Measurements from ENCODE around the gene SLFNL1.

The SLFNL1 gene

DNA sequence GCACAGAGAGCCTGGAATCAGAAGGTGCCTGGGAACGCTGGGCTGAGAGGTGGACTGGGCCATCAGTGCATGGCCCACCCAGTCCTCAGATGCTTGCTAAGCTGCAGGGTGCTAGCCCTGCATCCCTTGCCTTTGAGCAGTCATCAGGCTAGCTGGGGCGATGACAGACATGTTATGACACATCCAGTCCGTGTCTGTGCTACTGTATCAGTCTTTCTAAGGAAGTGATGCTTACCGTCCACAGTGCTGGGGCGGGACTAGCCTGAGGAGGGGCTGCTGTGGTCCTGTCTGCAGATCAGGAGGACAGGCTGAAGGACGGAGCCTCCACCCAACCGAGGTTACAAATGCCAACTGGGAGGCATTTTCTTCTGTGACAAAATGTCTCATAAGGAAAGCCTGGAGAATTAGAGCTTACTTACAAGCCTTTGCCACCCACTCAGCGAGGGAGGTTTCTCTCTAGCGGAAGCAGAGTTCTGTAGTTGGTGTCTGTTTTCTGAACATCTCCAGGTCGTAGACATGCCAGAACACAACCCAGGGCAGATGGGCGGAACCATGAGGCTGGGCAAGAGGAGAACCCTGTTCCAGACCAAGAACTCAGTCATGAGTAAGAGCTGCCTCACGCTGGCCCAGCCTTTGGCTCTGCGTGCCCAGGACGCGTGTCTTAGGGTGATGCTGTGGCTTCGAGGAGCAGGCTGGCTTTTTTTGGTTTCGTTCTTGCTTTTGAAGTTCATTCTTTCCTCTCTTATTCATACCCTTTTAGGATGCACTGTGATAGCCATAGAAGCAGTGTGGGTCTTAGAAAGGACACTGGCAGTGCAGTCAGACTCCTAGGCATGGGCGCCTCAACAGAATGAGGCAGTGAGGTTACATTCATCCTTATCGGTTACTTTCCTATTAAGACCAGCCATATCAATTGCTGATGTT is 14.3 kb downstream of the SLFNL1 start:
- TF ChIP-seq, protein P1, sequence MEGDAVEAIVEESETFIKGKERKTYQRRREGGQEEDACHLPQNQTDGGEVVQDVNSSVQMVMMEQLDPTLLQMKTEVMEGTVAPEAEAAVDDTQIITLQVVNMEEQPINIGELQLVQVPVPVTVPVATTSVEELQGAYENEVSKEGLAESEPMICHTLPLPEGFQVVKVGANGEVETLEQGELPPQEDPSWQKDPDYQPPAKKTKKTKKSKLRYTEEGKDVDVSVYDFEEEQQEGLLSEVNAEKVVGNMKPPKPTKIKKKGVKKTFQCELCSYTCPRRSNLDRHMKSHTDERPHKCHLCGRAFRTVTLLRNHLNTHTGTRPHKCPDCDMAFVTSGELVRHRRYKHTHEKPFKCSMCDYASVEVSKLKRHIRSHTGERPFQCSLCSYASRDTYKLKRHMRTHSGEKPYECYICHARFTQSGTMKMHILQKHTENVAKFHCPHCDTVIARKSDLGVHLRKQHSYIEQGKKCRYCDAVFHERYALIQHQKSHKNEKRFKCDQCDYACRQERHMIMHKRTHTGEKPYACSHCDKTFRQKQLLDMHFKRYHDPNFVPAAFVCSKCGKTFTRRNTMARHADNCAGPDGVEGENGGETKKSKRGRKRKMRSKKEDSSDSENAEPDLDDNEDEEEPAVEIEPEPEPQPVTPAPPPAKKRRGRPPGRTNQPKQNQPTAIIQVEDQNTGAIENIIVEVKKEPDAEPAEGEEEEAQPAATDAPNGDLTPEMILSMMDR (conservative IDR thresholded peaks at IDR 0.05; ENCODE audit: low read depth, low read length): no peak
- no peak overlapping the region for H3K4me3 ChIP-seq (ENCODE audit: low read depth, low read length)
- DNase-seq (ENCODE audit: low read depth): no peak

DNA sequence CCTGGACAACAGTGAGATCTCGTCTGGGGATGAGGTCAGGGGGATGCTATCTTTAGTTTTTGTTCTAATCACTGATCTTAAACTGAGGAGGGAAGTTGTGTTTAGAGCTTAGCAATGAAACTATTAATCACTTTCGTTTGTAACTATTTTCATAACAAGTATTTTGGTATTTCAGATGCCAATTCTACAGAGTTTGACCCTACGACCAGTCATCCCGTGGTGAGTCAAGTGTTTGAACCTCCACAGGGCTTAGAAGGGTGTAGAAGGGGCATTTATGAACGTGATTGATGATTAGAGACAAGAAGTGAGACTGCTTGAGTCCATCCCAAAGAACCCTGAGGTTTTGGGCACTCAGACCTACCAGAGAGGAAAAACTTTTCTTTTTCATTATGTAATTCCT is 15.6 kb downstream of the SLFNL1 start:
- DNase-seq (ENCODE audit: low read depth): no peak
- H3K4me3 ChIP-seq (ENCODE audit: low read depth, low read length): no peak overlapping the region
- TF ChIP-seq, protein P1 (conservative IDR thresholded peaks at IDR 0.05; ENCODE audit: low read depth, low read length): no peak

DNA sequence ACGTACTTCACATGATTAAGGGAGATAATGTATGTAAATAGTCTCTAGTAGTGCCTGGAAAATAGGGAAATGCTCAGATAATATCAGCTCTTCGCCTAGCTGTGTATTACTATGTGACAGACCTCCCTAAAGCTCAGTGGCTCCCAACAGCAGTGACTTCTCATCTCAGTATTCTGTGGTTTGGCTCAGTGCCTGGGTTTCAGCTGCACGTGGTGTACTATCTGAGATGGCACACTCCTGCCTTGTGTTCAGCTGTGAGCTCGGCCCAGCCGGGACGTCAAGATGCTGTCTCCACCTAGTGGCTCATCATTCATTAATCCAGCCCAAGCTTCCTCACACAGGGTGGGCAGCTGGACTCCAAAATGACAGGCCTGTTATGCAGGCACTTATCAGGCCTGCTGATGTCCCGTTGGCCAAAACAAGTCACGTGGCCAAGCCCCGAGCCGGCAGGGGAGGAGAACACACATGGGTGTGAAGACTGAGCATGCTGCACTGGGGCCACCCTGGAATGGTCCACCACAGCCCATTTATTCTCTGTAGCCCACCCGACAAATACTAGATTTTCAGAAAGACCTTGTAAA is 17.8 kb downstream of the SLFNL1 start:
- no peak overlapping the region for H3K4me3 ChIP-seq (ENCODE audit: low read depth, low read length)
- TF ChIP-seq, protein P1 (conservative IDR thresholded peaks at IDR 0.05; ENCODE audit: low read depth, low read length): peak; percentile 80
- DNase-seq (ENCODE audit: low read depth): peak; percentile 99

DNA sequence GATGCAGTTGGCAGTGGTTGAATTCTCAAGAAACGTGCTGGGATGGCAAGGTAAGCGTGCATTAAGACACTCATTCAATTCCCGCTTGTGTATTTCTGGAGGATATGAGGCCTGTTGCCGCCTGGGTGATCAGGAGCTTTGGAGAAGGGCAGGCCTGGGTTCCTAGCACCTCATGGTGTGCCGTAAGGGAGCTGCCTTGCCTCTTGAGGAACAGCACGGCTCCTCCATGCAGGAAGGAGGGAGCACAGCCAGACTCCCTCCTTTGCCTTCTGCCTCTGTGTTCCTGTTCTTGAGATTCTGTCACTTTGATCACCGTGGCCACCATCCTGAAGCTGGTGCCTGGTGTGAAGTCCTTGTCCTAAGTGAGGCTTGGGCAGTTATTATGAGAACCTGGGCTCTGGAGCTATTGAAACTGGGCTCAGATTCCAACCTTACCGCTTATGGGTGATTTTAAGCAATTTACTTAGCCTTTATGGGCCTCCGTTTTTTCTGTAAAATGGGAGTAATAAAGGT is 18.3 kb downstream of the SLFNL1 start:
- no peak for DNase-seq (ENCODE audit: low read depth)
- TF ChIP-seq, protein P1 (conservative IDR thresholded peaks at IDR 0.05; ENCODE audit: low read depth, low read length): no peak
- H3K4me3 ChIP-seq (ENCODE audit: low read depth, low read length): no peak overlapping the region

DNA sequence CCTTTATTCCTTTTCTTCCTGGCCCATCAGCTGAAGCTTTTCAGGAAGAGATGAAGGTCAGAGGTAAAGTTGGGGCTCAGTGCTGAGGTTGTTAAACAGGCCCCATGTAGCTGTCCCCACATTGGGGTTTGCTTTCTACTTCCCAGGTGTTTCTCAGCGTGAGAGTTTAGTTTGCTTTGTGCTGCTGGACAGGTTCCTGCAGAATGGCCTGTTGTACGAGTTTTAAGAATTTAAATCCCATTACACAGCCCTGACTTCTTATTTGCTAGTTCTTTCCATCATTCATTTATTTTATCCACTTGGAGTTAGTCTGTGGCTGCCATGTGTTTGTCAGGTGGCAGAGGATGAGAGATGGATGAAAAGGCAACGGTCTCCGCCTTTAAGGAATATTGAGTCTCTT is 22.9 kb downstream of the SLFNL1 start:
- no peak overlapping the region for H3K4me3 ChIP-seq (ENCODE audit: low read depth, low read length)
- DNase-seq (ENCODE audit: low read depth): no peak
- TF ChIP-seq, protein P1 (conservative IDR thresholded peaks at IDR 0.05; ENCODE audit: low read depth, low read length): no peak

DNA sequence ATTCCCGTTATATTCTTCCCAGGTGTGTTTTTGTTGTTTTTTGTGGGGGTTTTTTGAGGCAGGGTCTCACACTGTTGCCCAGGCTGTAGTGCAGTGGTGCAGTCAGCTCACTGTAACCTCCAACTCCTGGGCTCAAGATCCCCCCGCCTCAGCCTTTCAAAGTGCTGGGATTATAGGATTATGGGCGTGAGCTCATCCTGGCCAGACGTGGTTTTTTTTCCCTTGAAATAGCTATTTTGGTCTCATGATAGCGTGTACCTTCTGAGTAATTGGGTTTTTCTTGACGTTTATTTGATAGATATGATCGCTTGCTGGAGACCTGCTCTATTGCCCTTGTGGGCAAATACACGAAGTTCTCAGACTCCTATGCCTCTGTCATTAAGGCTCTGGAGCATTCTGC is 24.4 kb downstream of the SLFNL1 start:
- H3K4me3 ChIP-seq (ENCODE audit: low read depth, low read length): no peak overlapping the region
- no peak for DNase-seq (ENCODE audit: low read depth)
- TF ChIP-seq, protein P1 (conservative IDR thresholded peaks at IDR 0.05; ENCODE audit: low read depth, low read length): no peak

Measured in choroid plexus epithelial cell (primary cell).